ENCODE data around the gene ANXA11.

ANXA11 gene

DNA sequence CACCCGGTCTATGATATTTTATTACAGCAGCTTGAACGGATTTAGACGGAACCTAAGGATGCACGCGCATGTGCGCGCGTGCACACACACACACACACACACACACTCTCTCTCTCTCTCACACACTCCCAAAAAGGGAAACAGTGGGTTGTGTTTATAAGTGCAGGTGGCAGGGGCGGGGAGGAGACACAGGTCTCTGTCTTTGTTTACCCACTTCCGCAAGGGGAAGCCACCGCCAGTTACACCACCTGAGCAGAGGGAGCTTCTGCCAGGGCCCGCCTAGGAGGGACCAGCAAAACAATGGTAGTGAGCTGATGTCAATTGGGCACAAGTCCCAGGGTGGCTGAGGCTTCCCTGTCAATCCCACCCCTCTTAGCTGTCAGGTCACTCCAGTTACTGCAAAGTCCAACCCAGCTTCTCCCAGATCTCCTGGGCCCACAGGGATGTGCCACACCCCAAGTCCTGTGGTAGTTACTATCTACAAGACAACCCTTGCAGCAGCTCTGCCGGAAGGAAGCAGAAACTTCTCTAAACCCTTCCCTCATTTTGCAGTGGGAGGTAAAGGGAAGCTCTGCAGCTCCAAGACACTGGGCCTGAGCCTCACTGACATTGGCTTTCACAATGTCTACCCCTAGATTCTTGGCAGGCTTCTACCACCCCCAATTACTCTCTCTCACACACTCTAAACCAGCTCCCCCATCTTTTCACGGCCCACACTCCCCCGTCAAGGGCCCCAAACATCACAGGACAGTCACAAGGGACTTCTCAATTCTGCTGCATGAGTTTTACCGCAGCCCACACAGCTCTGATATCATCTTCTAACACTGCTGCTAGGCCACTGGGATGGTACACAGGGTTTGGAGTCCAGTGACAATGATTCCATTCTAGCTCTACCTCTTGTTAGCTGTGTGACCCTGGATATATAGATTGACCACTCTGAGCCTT is 17.6 kb downstream of the ANXA11 start:
- no peak for FAIRE-seq

DNA sequence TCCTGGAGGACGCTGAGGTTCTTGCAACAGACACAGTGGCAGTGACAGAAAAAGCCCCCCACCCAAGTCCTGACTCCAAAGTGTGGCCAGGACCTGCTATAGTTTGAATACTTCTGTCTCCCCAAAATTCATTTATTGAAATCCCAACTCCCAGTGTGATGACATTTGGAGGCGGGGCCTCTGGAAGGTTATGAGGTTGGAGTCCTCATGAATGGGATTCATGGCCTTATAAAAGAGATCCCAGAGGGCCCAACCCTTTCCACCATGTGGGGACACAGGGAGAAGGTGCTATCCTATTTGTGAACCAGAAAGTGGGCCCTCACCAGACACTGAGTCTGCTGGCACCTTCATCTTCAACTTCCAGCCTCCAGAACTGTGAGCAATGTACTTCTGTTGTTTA is 18.3 kb downstream of the ANXA11 start:
- no peak for FAIRE-seq

DNA sequence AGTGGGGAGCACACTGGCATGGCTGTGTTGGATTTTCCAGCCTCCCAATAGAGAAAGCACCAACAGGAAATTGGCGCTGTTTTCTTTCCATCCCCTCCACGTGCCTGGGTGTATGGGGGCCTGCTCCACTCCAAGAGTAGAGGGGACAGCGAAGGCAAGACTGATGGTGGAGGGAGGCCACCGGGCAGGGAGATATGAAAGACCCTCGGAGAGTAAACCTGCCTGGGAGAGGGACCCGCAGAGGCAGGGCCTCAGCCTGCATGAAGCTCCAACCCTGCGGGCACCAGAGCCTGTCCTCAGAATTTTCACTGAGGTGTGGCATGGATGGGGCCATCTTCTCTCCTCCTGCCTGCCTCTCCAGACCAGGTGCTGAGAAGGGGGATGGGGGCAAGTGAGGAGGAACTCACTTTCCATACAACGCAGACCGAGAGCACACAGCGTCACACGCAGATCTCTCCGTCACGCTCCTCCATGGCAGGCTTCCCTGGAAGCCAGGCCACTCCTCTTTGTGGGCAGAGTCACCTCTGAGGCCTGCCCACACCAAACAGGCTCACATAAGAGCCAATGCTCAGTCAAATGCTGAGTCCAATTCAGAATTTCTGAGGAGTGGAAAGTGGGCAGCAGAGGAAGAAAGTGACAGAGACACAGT is 18.8 kb downstream of the ANXA11 start:
- no peak for FAIRE-seq

DNA sequence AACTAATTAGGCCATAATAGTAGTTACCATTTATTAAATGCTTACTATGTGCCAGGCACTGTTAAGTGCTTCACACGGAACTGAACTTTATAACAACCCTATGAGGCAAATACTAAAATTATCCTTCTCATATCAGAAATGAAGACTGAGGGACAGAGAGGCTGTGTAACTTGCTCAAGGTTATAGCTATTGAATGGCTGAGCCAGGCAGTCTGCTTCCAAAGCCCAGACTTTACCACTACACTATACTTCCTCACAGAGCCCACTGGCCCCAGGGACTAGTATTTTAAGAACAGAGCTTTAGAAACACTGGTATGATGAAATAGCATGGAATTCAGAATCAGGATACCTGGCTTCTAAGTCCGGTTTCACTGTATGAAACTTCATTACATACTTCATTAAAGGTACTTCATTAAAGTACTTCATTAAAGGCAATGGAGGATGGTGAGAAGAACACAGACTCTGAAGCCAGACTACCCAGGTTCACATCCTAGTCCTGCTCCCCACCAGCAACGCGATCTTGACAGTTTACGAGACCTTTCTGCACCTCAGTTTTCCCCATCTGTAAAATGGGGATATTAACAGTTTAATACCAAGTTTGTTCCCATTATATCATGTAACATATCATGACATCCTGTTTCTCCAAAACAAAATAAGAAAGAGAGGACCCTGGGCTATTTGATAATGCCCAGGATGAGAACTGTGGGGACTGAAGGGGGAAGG is 19.6 kb downstream of the ANXA11 start:
- FAIRE-seq: no peak

GRCh38 chr10:80184291-80184690 is 21.0 kb downstream of the ANXA11 start:
- FAIRE-seq: no peak

GRCh38 chr10:80183436-80183835 is 21.9 kb downstream of the ANXA11 start:
- no peak for FAIRE-seq

DNA sequence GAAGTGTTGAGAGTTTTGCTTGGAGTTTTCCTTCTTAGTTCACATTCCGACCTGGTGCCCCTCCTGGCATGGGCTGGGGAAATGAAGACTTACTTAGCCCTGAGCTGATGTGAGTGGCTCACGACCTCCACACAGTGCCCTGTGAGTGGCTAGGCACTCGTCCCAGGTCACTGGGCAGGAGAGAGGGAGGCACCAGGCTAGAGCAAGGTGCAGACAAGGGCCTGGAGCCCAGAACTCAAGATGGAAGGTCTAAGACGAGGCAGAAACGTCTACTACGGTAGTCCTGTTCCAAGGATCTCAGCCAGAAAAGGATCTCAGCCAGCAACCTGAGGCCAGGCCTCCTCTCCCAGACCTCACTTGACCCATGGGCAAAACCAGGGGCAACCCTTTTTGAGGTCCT is 22.4 kb downstream of the ANXA11 start:
- no peak for FAIRE-seq

DNA sequence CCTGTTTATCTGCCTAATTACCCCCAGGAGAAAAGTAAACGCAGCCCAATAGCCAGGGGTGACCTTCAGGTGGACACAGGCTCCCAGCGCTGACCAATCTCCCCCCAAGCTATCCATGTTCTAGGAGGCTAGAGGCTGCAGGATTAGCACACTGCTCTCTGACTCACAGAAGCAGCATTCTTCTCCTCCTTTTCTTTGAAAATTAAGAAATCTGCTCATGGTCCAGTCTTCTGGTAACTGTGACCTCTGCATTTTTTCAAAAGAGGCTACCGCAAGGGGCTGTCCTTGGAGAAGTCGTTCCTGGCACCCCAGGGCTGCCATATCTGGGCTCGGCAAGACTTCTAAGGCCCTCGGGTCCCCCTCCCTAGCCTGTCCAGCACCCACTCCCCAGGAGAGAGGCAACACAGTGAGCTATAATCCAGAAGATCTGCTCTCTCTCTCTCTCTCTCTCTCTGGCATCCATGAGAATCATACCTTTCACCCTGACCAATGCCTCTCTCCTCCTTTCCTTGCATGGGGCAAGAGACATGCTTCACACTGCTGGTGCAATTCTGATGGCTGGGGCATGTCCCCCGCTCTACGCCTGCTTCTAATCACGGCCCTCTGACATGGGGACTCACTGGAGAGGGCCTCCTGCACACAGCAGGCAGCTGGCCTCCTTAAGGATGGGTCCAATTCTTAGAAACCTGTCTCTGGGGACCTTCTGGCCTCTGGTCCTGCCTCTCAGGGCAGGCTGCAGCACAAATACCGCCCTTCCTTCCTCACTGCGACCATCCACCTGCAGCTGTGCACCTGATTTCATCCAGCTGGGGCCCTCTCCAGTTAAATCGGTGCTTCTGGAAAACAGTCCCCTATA is 27.3 kb downstream of the ANXA11 start:
- no peak for FAIRE-seq

DNA sequence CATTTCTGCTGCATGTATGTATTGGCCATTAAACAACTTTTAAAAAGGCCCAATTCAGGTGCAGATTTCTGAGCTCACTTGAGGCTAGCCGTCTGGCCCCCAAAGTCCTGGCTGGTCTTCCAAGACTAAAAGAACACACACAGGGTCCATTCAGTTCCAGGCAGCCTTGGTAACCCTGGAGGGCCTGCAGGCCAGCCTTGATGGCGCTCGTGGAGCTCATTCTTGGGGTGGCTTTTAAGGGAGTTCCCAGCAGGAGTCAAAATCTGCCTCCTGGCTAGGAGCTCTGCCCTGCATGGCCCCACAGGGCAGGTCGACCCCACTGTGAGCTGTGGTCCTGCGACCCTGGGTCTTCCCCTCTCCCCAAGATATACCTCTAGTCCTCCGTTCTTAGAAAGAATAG is 28.8 kb downstream of the ANXA11 start:
- no peak for FAIRE-seq

DNA sequence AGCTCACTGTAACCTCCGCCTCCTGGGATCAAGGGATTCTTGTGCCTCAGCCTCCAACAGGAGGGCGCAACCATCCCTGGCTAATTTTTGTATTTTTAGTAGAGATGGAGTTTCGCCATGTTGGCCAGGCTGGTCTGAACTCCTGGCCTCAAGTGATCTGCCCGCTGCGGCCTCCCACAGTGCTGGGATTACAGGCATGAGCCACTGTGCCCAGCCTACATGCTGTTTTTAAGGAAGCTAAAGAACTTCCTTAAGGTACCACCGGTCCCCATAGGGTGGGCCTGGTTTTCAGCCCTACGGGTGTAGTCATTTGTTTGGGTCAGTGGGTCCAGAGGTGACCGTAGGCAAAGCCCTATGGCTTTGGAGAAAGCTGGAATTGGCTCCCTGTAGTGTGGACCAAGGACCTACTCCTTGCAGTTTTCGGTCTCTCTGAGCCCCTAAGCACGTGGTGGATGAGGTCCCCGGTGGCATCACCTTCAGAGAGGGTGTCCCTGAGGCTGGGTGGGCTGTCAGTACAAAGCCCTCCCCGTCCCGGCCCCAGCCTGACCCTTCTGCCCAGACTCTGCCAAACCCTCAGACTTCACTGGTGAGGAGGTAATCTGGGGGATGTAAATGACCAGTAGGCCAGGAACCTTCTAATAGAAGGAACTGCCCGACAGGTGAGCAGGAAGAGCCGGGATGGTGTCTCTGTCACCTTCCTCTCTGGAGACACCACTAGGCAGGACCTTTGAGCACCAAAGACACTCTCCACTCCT is 30.5 kb downstream of the ANXA11 start:
- no peak for FAIRE-seq

- FAIRE-seq: no peak
These were observed 31.9 kb downstream of the ANXA11 start for GRCh38 chr10:80173466-80173865.

- no peak for FAIRE-seq
These were observed 32.4 kb downstream of the ANXA11 start for GRCh38 chr10:80172896-80173295.

GRCh38 chr10:80171248-80171660 is 34.1 kb downstream of the ANXA11 start:
- no peak for FAIRE-seq

GRCh38 chr10:80170641-80171040 is 34.7 kb downstream of the ANXA11 start:
- no peak for FAIRE-seq

GRCh38 chr10:80170026-80170425 is 35.3 kb downstream of the ANXA11 start:
- FAIRE-seq: no peak

DNA sequence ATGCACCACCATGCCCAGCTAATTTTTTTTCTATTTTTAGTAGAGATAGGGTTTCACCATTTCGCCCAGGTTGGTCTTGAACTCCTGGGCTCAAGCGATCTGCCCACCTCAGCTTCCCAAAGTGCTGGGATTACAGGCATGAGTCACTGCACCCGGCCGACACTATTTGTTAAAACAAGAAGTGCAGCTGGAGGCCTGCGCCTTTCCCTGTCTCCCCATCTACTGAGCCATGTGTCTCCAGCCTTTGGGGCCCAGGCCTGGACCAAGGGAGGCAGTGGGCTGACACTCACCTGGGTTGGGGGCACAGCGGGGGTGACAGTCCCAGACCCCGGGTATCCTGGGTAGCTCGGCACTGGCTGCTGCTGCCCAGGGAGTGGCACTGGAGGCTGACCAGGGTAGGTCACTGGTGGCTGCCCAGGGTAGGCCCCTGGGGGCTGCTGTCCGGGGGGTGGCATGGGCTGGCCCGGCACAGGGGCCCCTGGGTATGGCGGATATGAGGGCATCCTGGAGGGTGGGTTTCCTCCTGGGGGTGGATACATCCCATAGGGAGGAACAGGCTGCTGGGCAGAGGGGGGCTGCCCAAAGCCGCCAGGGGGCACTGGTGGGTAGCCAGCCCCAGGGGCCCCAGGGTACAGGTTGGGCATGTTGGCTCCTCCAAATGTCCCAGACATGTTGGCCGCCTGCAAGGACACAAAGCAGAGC is 36.5 kb downstream of the ANXA11 start:
- FAIRE-seq: no peak

DNA sequence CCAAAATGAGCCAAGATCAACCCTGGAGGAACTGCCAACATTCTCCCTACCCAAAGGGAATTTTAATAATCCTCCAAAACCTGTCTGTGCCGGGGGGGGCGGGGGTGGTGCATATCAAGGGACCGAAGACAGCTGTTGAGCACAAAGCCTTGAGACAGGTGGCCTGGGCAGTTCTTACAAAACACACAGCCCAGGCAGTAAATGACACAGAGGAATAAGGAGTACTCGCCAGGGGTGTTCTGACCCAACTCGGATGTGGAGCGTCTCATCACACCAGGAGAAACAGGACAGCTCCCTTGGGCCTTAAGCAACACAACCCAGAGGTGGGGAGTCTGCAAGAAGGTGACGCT is 37.2 kb downstream of the ANXA11 start:
- FAIRE-seq: no peak

DNA sequence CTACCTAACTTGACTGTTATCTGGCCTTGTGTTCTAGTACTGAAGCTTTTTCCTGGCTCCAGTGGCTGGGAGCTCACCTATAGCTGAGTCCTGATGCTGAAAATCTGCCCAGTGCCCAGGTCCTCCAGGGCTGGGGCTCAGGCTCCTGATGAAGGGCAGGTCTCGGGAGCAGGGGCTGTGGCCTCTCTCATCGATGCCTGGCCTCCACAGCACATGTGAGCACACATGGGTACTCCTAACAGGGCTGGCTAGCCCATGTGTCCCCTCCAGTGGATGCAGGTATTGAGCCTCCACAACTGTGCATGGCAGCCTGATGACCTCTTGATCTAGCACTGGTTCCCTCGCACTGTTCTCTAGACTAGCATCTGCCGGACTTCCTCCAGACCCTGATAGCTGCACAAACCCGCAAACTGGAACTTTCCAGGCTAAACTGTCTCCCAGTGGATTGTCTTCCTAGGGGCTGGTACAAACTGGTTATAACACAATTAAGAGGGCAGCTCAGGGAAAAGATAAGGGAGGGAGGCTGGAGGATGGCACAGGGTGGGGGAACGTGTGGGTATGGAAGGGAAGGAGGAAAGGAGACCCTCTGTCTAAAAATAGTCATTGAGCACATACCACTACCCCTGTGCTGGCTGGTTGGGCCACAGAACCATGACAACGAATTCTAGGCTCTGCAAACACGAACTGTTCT is 37.7 kb downstream of the ANXA11 start:
- no peak for FAIRE-seq

DNA sequence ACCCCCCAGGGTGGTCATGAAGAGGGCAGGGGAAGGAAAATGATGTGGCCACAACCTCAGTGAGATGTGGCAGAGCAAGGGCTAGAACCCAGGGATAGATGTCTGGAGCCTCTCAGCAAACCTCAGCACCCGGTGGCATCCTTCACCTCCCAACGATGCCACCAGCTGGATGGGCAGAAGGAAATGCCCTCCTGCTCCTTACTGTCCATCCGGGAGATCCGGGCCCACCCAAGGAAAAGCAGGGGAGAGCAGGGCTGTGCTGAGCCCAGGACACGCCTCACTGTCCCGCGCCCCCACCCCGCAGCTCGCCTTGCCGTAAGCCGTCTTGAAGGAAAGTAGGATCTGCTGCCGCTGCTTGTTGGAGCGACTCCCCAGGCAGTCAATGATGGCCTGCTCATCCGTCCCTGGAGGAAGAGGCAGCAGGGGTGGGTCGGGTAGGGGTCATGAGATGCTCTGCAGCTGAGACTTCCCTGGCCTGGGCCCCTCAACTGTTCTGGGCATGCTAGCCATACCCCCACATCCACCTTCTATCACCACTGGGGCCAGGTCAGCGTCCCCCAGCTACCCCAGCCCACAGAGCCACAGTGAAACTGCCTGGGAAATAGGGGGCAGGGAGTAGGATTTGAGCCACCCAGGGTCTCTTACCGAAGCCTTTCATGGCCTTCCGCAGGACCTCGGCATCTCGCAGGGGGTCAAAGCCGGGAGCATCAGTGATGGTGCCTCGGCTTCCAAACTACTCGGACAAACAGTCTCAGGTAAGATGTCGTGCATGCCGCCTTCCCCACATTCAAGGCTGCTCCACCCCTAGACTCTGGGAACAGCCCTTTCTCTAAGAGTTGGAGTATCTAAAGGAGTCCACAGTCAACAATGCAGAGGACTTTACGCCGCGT is 38.5 kb downstream of the ANXA11 start:
- no peak for FAIRE-seq

- no peak for FAIRE-seq
These were observed 40.2 kb downstream of the ANXA11 start for GRCh38 chr10:80165173-80165572.

Measured in G401.6 (cell line).